ENCODE measurements around the gene ECHDC3.

The ECHDC3 gene

DNA sequence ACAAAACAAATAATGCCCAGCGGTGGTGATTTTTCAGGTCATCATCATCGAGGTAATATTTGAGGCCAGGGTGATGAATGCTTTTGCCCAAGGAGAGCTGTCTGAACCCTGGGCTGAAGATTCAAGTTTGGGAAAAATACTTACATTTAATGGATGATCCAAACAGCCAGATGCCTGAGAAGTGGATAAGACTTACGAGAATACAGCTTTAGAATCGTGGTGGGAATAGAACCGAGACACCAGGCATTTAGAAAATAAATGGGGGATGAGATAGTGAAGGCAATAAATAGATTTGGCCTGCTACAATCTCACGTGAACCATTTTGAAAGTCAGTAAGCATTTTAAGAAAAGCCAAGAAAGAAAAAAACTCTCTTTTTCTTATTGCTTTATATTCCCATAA is 68.8 kb downstream of the ECHDC3 start:
- Histone ChIP-seq H3K9ac (no peak overlapping the region), H3K4me3 (IDR thresholded peaks at IDR 0.05; ENCODE audit: insufficient read depth, low read depth, low read length) (no peak overlapping the region), H3K79me2 (ENCODE audit: insufficient read depth, low read depth) (no peaks in the 10 kb centered on the region), H3K27ac (no peak overlapping the region), H2AFZ (ENCODE audit: low read depth) (no peak overlapping the region), H3K27me3 (ENCODE audit: insufficient read depth, low read depth) (no peaks in the 10 kb centered on the region), H3K4me2 (no peak overlapping the region), H3K36me3 (ENCODE audit: insufficient read depth) (no peaks in the 10 kb centered on the region), H3K4me1 (ENCODE audit: low read depth, poor library complexity, severe bottlenecking) (no peaks in the 10 kb centered on the region), H4K20me1 (ENCODE audit: insufficient read depth) (no peaks in the 10 kb centered on the region)
- TF ChIP-seq, protein P1, sequence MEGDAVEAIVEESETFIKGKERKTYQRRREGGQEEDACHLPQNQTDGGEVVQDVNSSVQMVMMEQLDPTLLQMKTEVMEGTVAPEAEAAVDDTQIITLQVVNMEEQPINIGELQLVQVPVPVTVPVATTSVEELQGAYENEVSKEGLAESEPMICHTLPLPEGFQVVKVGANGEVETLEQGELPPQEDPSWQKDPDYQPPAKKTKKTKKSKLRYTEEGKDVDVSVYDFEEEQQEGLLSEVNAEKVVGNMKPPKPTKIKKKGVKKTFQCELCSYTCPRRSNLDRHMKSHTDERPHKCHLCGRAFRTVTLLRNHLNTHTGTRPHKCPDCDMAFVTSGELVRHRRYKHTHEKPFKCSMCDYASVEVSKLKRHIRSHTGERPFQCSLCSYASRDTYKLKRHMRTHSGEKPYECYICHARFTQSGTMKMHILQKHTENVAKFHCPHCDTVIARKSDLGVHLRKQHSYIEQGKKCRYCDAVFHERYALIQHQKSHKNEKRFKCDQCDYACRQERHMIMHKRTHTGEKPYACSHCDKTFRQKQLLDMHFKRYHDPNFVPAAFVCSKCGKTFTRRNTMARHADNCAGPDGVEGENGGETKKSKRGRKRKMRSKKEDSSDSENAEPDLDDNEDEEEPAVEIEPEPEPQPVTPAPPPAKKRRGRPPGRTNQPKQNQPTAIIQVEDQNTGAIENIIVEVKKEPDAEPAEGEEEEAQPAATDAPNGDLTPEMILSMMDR (conservative IDR thresholded peaks at IDR 0.05; ENCODE audit: low read depth, low read length), result no peak

DNA sequence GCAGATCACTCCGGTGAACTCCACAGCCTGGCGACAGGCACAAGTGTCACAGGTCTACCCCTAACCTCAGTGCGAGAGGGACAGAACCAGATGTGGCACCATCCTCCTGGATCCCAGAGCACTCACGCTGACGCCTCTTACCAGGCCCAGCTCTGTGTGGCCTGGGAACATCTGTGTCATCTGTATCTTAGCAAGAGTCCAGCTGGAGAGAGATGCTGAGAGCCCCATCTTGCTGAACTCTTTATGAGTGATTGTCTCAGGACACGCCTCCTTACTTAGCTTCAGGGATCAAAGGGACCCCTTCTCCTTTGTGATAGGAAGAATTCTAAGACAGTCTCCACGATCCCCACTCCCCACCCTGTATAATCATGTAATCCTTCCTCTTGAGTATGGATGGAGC is 71.0 kb downstream of the ECHDC3 start:
- Histone ChIP-seq H3K4me2 (no peak overlapping the region), H3K27ac (no peak overlapping the region), H2AFZ (ENCODE audit: low read depth) (no peak overlapping the region), H3K36me3 (ENCODE audit: insufficient read depth) (no peaks in the 10 kb centered on the region), H3K27me3 (ENCODE audit: insufficient read depth, low read depth) (no peaks in the 10 kb centered on the region), H3K79me2 (ENCODE audit: insufficient read depth, low read depth) (no peaks in the 10 kb centered on the region), H3K4me1 (ENCODE audit: low read depth, poor library complexity, severe bottlenecking) (no peaks in the 10 kb centered on the region), H3K9ac (no peak overlapping the region), H4K20me1 (ENCODE audit: insufficient read depth) (no peaks in the 10 kb centered on the region), H3K4me3 (IDR thresholded peaks at IDR 0.05; ENCODE audit: insufficient read depth, low read depth, low read length) (no peak overlapping the region)
- TF ChIP-seq, protein P1 (conservative IDR thresholded peaks at IDR 0.05; ENCODE audit: low read depth, low read length), result no peak
